HEK293 (cell line): ENCODE measurements around the gene TRIM65.

Experiments used
- CTCF ChIA-PET: fragments of 350-600 bp; formaldehyde crosslinking; extraction: SDS; loops from one replicate; lab custom pipeline; 2021; ENCODE audit warnings: antibody characterized with exemption; lab: Yijun Ruan, JAX
- POLR2A ChIA-PET: fragments of 300-600 bp; formaldehyde crosslinking; extraction: SDS; loops from one replicate; lab custom pipeline; 2020; ENCODE audit warnings: antibody characterized with exemption, inconsistent platforms; lab: Yijun Ruan, JAX
- H3K27ac ChIP-seq: fragments of 200-500 bp; sonication (Bioruptor generic); 2 replicates; pipeline ENCODE4 v1.5.1; 2014; ENCODE audit warnings: low read depth, low read length, control low read depth, inconsistent platforms; ENCODE audit errors: extremely low read depth
- H3K36me3 ChIP-seq, 2 experiments: fragments of 200-500 bp in 1 of 2; sonication (Bioruptor generic) in 1 of 2; 1 replicate in 1 of 2; 2 replicates in 1 of 2; pipeline ENCODE4 v1.5.1; 2014 to 2017; ENCODE audit warnings: inconsistent platforms in 2 of 2, low read length in 2 of 2; ENCODE audit not compliant: control insufficient read depth in 2 of 2, insufficient read depth in 1 of 2
- H3K4me1 ChIP-seq: fragments of 200-500 bp; sonication (Bioruptor generic); 2 replicates; pipeline ENCODE4 v1.5.1; 2014; ENCODE audit warnings: mild to moderate bottlenecking, low read length, inconsistent platforms; ENCODE audit not compliant: control insufficient read depth, insufficient read depth
- H3K4me3 ChIP-seq: 2 replicates; pipeline ENCODE4 v1.5.1; 2011; ENCODE audit warnings: low read depth, mild to moderate bottlenecking, control low read depth, low read length, moderate library complexity
- H3K9me3 ChIP-seq: fragments of 200-500 bp; sonication (Bioruptor generic); 2 replicates; pipeline ENCODE4 v1.5.1; 2014; ENCODE audit warnings: low read depth, low read length, inconsistent platforms; ENCODE audit not compliant: control insufficient read depth, insufficient read depth
- CTCF ChIP-seq: fragments of 450-650 bp; formaldehyde crosslinking; IDR thresholded peaks from 2 replicates; pipeline ENCODE4 v1.5.1; 2016; ENCODE audit warnings: missing biosample characterization, missing genetic modification characterization
- GFI1B ChIP-seq: fragments of 450-650 bp; formaldehyde crosslinking; IDR thresholded peaks from 2 replicates; pipeline ENCODE4 v1.5.1; 2016; ENCODE audit warnings: missing biosample characterization, missing genetic modification characterization
- HIC1 ChIP-seq: fragments of 450-650 bp; formaldehyde crosslinking; IDR thresholded peaks from 2 replicates; pipeline ENCODE4 v1.5.1; 2016; ENCODE audit warnings: missing biosample characterization, missing genetic modification characterization
- HOXA7 ChIP-seq: sonication (generic); formaldehyde crosslinking; IDR thresholded peaks from 2 replicates; pipeline ENCODE4 v1.8.1; 2022; ENCODE audit warnings: missing genetic modification reagents, borderline replicate concordance
- KLF8 ChIP-seq: fragments of 450-650 bp; formaldehyde crosslinking; IDR thresholded peaks from 2 replicates; pipeline ENCODE4 v1.5.1; 2016; ENCODE audit warnings: missing biosample characterization, missing genetic modification characterization
- REPIN1 ChIP-seq: fragments of 450-650 bp; formaldehyde crosslinking; IDR thresholded peaks from 2 replicates; pipeline ENCODE4 v1.5.1; 2017; ENCODE audit warnings: missing biosample characterization, missing genetic modification characterization, low read depth
- SP2 ChIP-seq: fragments of 450-650 bp; formaldehyde crosslinking; IDR thresholded peaks from 2 replicates; pipeline ENCODE4 v1.5.1; 2016; ENCODE audit warnings: missing biosample characterization, missing genetic modification characterization
- TRIM28 ChIP-seq: IDR thresholded peaks from 2 replicates; pipeline ENCODE4 v1.6.1; 2011; ENCODE audit warnings: low read length, control low read depth, borderline replicate concordance
- ZNF114 ChIP-seq: fragments of 450-650 bp; formaldehyde crosslinking; IDR thresholded peaks from 2 replicates; pipeline ENCODE4 v1.5.0; 2017; ENCODE audit warnings: missing biosample characterization, missing genetic modification characterization
- ZNF184 ChIP-seq: fragments of 450-650 bp; IDR thresholded peaks from 2 replicates; pipeline ENCODE4 v1.5.1; 2018; ENCODE audit warnings: missing biosample characterization, mild to moderate bottlenecking, missing genetic modification characterization
- ZNF202 ChIP-seq: fragments of 450-650 bp; formaldehyde crosslinking; IDR thresholded peaks from 2 replicates; pipeline ENCODE4 v1.5.1; 2016; ENCODE audit warnings: missing biosample characterization, missing genetic modification characterization, borderline replicate concordance
- ZNF302 ChIP-seq: fragments of 450-650 bp; formaldehyde crosslinking; IDR thresholded peaks from 2 replicates; pipeline ENCODE4 v1.5.1; 2016; ENCODE audit warnings: missing biosample characterization, missing genetic modification characterization, low read depth
- ZNF514 ChIP-seq: fragments of 450-650 bp; formaldehyde crosslinking; IDR thresholded peaks from 2 replicates; pipeline ENCODE4 v1.5.1; 2016; ENCODE audit warnings: missing biosample characterization, missing genetic modification characterization
- ZNF561 ChIP-seq: fragments of 450-650 bp; IDR thresholded peaks from 2 replicates; pipeline ENCODE4 v1.5.1; 2018; ENCODE audit warnings: missing biosample characterization, missing genetic modification characterization, borderline replicate concordance
- ZNF600 ChIP-seq: fragments of 450-650 bp; formaldehyde crosslinking; IDR thresholded peaks from 2 replicates; pipeline ENCODE4 v1.5.1; 2016; ENCODE audit warnings: missing biosample characterization, missing genetic modification characterization
- ZNF610 ChIP-seq: fragments of 450-650 bp; formaldehyde crosslinking; IDR thresholded peaks from 2 replicates; pipeline ENCODE4 v1.5.1; 2016; ENCODE audit warnings: missing biosample characterization, missing genetic modification characterization, borderline replicate concordance
- ZNF623 ChIP-seq: fragments of 450-650 bp; formaldehyde crosslinking; IDR thresholded peaks from 2 replicates; pipeline ENCODE4 v1.5.1; 2016; ENCODE audit warnings: missing biosample characterization, missing genetic modification characterization
- ZNF76 ChIP-seq: fragments of 450-650 bp; formaldehyde crosslinking; IDR thresholded peaks from 2 replicates; pipeline ENCODE4; 2016; ENCODE audit warnings: low read depth, missing biosample characterization, missing genetic modification characterization, borderline replicate concordance
- ZNF791 ChIP-seq: fragments of 450-650 bp; formaldehyde crosslinking; IDR thresholded peaks from 2 replicates; pipeline ENCODE4 v1.5.1; 2016; ENCODE audit warnings: missing biosample characterization, missing genetic modification characterization
- ZSCAN30 ChIP-seq: fragments of 450-650 bp; IDR thresholded peaks from 2 replicates; pipeline ENCODE4 v1.5.1; 2018; ENCODE audit warnings: missing biosample characterization, mild to moderate bottlenecking, missing genetic modification characterization, moderate library complexity
- ZXDB ChIP-seq: fragments of 450-650 bp; formaldehyde crosslinking; IDR thresholded peaks from 2 replicates; pipeline ENCODE4 v1.5.1; 2016; ENCODE audit warnings: missing biosample characterization, missing genetic modification characterization
- TF ChIP-seq, protein P1 (sequence below): fragments of 450-650 bp; formaldehyde crosslinking; IDR thresholded peaks from 2 replicates; pipeline ENCODE4 v1.5.1; 2016; ENCODE audit warnings: missing biosample characterization, missing genetic modification characterization
- TF ChIP-seq, protein P2 (sequence below): fragments of 450-650 bp; formaldehyde crosslinking; IDR thresholded peaks from 2 replicates; pipeline ENCODE4 v1.5.1; 2016; ENCODE audit warnings: missing biosample characterization, missing genetic modification characterization
- TF ChIP-seq, protein P3 (sequence below): fragments of 450-650 bp; formaldehyde crosslinking; IDR thresholded peaks from 2 replicates; pipeline ENCODE4 v1.5.0; 2017; ENCODE audit warnings: missing biosample characterization, missing genetic modification characterization, borderline replicate concordance

The TRIM65 gene

GRCh38 chr17:75906143-75906884 is 9.6 kb upstream of the TRIM65 start:
- CTCF ChIA-PET, result interaction anchor here (0.6 to 11.4 kb wide), 12 partner anchors 9 to 1554 kb away, joined by 3 to 224 read pairs (median 6); partner anchors contain the start of gene CDK3
- POLR2A ChIA-PET, result interaction anchor here (0.7 kb wide), 1 partner anchor 95 kb away, joined by 6 read pairs; no protein-coding TSS in a partner anchor
- H3K27ac ChIP-seq, result no peak overlapping the region

GRCh38 chr17:75904749-75905521 is 8.2 kb upstream of the TRIM65 start, which contains the start of gene MRPL38:
Gene MRPL38 (minus strand): TSS chr17:75904884. CDS start chr17:75904875, 9 bp downstream.
- Histone ChIP-seq H3K36me3 (peaks cover 27 to 44% of the 10 kb centered on the region in 2 experiments), H3K27ac (peak within 1 kb of the TSS; percentile 87), H3K9me3 (no peaks in the 10 kb centered on the region), H3K4me3 (peak within 1 kb of the TSS; percentile 92), H3K4me1 (peaks cover 8% of the 10 kb centered on the region)
- POLR2A ChIA-PET, result interaction anchor here (0.6 to 2.0 kb wide), 20 partner anchors 8 to 382 kb away, joined by 3 to 23 read pairs (median 4); partner anchors contain the start of genes ACOX1, CDK3, FBF1 and TEN1
- CTCF ChIA-PET, result interaction anchor here (0.6 to 11.4 kb wide), 29 partner anchors 9 to 1027 kb away, joined by 3 to 224 read pairs (median 5); partner anchors contain the start of genes CDK3, ITGB4, TRIM47 and TRIM65
- TF ChIP-seq CTCF (tag by site-specific recombination), result peak; percentile 99
- peak; percentile 85 for TF ChIP-seq ZNF610 (tag by site-specific recombination)
- no peak for TF ChIP-seq ZNF302 (tag by site-specific recombination)
- TF ChIP-seq TRIM28, result peak; percentile 33; the same call in 1 of the 2 replicates
- TF ChIP-seq ZNF202 (tag by site-specific recombination), result no peak
- TF ChIP-seq, protein P1, sequence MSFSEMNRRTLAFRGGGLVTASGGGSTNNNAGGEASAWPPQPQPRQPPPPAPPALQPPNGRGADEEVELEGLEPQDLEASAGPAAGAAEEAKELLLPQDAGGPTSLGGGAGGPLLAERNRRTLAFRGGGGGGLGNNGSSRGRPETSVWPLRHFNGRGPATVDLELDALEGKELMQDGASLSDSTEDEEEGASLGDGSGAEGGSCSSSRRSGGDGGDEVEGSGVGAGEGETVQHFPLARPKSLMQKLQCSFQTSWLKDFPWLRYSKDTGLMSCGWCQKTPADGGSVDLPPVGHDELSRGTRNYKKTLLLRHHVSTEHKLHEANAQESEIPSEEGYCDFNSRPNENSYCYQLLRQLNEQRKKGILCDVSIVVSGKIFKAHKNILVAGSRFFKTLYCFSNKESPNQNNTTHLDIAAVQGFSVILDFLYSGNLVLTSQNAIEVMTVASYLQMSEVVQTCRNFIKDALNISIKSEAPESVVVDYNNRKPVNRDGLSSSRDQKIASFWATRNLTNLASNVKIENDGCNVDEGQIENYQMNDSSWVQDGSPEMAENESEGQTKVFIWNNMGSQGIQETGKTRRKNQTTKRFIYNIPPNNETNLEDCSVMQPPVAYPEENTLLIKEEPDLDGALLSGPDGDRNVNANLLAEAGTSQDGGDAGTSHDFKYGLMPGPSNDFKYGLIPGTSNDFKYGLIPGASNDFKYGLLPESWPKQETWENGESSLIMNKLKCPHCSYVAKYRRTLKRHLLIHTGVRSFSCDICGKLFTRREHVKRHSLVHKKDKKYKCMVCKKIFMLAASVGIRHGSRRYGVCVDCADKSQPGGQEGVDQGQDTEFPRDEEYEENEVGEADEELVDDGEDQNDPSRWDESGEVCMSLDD (tag by site-specific recombination), result peak; percentile 94
- TF ChIP-seq ZSCAN30 (tag by site-specific recombination), result peak; percentile 100
- TF ChIP-seq ZNF76 (tag by site-specific recombination), result peak; percentile 71
- TF ChIP-seq REPIN1 (tag by site-specific recombination), result 0 out of 2 replicates have a peak, but pooled peaks have one; percentile 62
- TF ChIP-seq ZNF184 (tag by site-specific recombination), result peak; percentile 64; the same call in 1 of the 2 replicates
- TF ChIP-seq ZNF561, result peak; percentile 96
- peak; percentile 75 for TF ChIP-seq GFI1B
- peak; percentile 89 for TF ChIP-seq SP2 (tag by site-specific recombination)
- peak; percentile 77; the same call in 1 of the 2 replicates for TF ChIP-seq HIC1
- TF ChIP-seq, protein P2, sequence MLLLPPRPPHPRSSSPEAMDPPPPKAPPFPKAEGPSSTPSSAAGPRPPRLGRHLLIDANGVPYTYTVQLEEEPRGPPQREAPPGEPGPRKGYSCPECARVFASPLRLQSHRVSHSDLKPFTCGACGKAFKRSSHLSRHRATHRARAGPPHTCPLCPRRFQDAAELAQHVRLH (tag by site-specific recombination), result no peak
- peak; percentile 91 for TF ChIP-seq KLF8 (tag by site-specific recombination)
- peak; percentile 96 for TF ChIP-seq ZXDB (tag by site-specific recombination)

More at GRCh38 chr17:75906143-75906884, 9.6 kb upstream of the TRIM65 start:
- Histone ChIP-seq H3K36me3 (peaks cover 22 to 41% of the 10 kb centered on the region in 2 experiments), H3K4me3 (no peak overlapping the region)
- peak; percentile 95 for TF ChIP-seq ZNF623
- no peak for TF ChIP-seq ZNF114 (tag by site-specific recombination)
- no peak for TF ChIP-seq ZNF514
- TF ChIP-seq HOXA7 (CRISPR knock-in tag), result no peak
- peak; percentile 94 for TF ChIP-seq ZNF600
- TF ChIP-seq ZNF791 (tag by site-specific recombination), result no peak
- TF ChIP-seq, protein P3, sequence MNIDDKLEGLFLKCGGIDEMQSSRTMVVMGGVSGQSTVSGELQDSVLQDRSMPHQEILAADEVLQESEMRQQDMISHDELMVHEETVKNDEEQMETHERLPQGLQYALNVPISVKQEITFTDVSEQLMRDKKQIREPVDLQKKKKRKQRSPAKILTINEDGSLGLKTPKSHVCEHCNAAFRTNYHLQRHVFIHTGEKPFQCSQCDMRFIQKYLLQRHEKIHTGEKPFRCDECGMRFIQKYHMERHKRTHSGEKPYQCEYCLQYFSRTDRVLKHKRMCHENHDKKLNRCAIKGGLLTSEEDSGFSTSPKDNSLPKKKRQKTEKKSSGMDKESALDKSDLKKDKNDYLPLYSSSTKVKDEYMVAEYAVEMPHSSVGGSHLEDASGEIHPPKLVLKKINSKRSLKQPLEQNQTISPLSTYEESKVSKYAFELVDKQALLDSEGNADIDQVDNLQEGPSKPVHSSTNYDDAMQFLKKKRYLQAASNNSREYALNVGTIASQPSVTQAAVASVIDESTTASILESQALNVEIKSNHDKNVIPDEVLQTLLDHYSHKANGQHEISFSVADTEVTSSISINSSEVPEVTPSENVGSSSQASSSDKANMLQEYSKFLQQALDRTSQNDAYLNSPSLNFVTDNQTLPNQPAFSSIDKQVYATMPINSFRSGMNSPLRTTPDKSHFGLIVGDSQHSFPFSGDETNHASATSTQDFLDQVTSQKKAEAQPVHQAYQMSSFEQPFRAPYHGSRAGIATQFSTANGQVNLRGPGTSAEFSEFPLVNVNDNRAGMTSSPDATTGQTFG (tag by site-specific recombination), result no peak
- TF ChIP-seq, all 188 proteins: peak for 2
- H3K4me1 ChIP-seq, result peaks cover 8% of the 10 kb centered on the region
- H3K9me3 ChIP-seq, result no peaks in the 10 kb centered on the region
